Motor neuron (in vitro differentiated cells): ENCODE measurements around the gene BARHL2. TPM values are rescaled to one million over a fixed set of nuclear protein-coding genes. Genes with fewer than 3 reads are reported as not detected.

ENCODE experiments used
- ATAC-seq, 8 experiments: fragments of 200-7000 bp; cut with Tn5 transposase; replicated peaks in 6 of 8; 2 replicates each; pipeline ENCODE4 v1.8.0; 2021; ENCODE audit warnings: mild to moderate bottlenecking in 8 of 8, moderate library complexity in 8 of 8
- H3K27ac ChIP-seq, 2 donors: fragments of 250-450 bp; sonication (Bioruptor Pico); 2 replicates each; pipeline ENCODE4 v1.9.0; 2021; ENCODE audit warnings: antibody characterized with exemption in 2 of 2, mild to moderate bottlenecking in 2 of 2, moderate library complexity in 1 of 2
- H3K4me1 ChIP-seq, 2 donors: fragments of 250-450 bp; sonication (Bioruptor Pico); replicated peaks in 1 of 2; 2 replicates each; pipeline ENCODE4 v1.6.1; 2021; ENCODE audit warnings: antibody characterized with exemption in 2 of 2, mild to moderate bottlenecking in 2 of 2, moderate library complexity in 1 of 2
- H3K4me3 ChIP-seq, 5 donors: fragments of 250-450 bp; sonication (Bioruptor Pico); 2 replicates each; pipeline ENCODE4 v1.9.0; 2021; ENCODE audit warnings: antibody characterized with exemption in 5 of 5, mild to moderate bottlenecking in 5 of 5, moderate library complexity in 4 of 5
- WGBS, 10 experiments: fragments of 450-650 bp; shearing (Covaris generic); methylation state at CpG; one replicate each; pipeline ENCODE4 v1.0.0; 2022; 5-methylcytosine and 5-hydroxymethylcytosine counted together
- in situ Hi-C, 9 experiments: fragments of 400-800 bp; cut with MboI; loops; one replicate each; pipeline ENCODE4 v1.15.0; 2021; ENCODE audit warnings: low sequenced_read_pairs in 9 of 9, low pct_unique_long_range_greater_than_20kb in 2 of 9; ENCODE audit not compliant: unreplicated experiment in 9 of 9
- total RNA-seq, 8 experiments: library from RNA; unstranded; fragments of 300-600 nt; gene quantifications; 2 replicates each; pipeline versions ENCODE4 v1.2.3 to v1.2.4, GENCODE V29; 2022

Gene BARHL2
- total RNA-seq, 8 experiments from 2014 or later, result 0.05 to 1.2 (median 0.14) TPM; not detected in 3

DNA sequence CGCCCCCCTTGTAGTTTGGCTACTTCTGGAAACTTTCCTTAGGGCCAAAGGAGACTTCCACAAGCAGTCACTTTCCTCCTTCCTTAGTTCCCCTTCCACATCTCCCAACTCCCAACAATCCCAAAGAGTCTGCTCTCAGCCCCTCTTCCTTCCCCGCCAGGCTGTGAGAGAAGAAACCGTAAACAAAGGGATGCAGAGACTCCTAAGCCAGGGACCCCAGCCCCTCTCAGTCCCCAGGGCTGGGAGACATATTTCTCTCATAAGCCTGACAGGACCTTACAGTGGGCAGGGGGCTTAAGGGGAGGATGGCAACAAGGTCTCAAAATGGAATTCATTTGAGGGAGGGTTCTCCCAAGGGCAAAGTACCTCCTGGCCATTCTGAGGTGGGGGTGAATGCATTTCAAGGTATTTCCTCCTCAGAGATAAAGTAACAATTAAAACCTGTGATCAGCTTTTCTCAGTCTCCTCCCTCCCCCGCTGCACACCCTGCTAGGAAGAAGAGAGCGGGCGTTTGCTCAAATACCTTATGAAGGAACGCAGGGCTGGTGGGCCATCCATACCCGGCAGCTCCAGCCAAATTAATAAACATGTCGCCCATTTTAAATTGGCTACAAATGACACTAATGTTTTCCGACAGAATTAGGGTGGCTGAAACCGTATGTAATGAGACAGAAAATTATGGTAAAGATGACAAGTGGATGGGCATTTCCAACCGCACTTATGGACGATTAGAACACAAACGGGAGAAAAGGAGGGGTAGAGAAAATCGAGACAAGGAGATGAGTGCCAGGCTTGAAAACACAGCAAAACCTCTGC, 4.0 kb downstream of the BARHL2 start:
- H3K4me3 ChIP-seq, result no peak overlapping the region
- WGBS, 10 experiments, result 2 to 60% (median 13%) methylated on average over 1 to 15 of the region's 15 CpGs; no CpG with 5 or more reads in 1 of the 10 experiments
- in situ Hi-C loops, result loop anchor here in 3 of 9 experiments (25.0 kb wide), 3 partner anchors 449 to 601 kb away; no protein-coding TSS in a partner anchor
- peaks cover 4 to 21% of the 10 kb centered on the region in 2 donors for H3K4me1 ChIP-seq
- H3K27ac ChIP-seq, result no peak overlapping the region
- no peak for ATAC-seq

DNA sequence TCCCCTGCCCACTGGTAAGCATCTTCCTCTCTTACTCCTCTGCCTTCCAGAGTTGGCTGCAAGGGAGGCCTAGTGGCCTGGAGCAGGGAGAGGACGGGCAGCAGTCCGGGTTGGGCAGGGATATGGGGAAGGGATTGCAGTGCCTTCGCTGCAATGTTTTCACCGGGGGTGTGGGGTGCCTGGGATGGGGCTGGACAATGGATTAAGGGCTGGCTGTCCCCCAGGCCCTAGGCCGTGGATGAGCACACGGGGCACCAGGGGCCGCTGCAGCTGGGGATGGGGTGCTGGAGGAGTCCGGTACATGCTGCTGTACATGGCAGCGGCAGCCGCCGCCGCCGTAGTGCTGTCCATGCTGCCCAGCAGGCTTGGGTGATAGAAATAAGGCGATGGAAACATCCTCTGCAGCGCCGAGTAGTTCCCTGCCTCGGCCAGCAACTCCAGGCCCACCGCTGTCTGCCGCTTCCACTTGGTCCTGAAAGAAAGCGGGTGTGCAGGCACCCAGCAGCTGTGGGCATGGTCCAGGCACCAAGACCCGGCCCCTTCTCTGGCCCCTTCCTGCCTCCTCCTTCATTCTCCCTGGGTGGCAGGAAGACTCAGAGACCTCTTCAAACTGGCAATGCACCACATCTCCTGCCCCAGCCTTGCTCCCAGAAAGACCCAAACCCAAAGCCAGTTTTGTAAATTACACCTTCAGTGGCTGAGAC, 4.8 kb downstream of the BARHL2 start:
- Histone ChIP-seq H3K4me1 (peaks cover 4 to 19% of the 10 kb centered on the region in 2 donors), H3K27ac (no peak overlapping the region), H3K4me3 (no peak overlapping the region)
- in situ Hi-C loops, result loop anchor here in 3 of 9 experiments (25.0 kb wide), 3 partner anchors 450 to 600 kb away; no protein-coding TSS in a partner anchor
- ATAC-seq, result peak in 2 of 8 experiments; percentile 10 to 14
- 0 to 31% (median 7%) methylated on average over 2 to 12 of the region's 21 CpGs; no CpG with 5 or more reads in 6 of the 10 experiments for WGBS, 10 experiments

DNA sequence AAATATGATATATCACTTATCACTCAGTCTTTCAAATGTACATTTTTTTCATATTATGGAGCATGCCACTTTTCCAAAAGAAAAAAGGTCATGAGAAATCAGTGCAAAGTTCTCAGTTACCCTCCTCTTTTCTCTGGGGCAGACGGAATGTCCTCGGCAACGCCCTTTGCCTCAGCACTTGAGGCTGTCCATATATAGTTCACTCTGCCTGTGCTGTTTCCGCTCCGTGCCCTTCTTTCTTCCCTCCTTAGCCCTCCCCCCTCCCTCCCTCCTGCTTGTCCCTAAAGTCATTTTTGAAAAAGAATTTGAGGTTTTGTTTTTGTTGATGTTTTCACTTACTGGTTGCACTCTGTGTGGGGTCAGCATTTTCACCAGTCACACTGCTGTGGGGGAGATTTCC, 5.4 kb downstream of the BARHL2 start:
- in situ Hi-C loops, result loop anchor here in 3 of 9 experiments (25.0 kb wide), 3 partner anchors 451 to 599 kb away; no protein-coding TSS in a partner anchor
- no peak overlapping the region for H3K27ac ChIP-seq

DNA sequence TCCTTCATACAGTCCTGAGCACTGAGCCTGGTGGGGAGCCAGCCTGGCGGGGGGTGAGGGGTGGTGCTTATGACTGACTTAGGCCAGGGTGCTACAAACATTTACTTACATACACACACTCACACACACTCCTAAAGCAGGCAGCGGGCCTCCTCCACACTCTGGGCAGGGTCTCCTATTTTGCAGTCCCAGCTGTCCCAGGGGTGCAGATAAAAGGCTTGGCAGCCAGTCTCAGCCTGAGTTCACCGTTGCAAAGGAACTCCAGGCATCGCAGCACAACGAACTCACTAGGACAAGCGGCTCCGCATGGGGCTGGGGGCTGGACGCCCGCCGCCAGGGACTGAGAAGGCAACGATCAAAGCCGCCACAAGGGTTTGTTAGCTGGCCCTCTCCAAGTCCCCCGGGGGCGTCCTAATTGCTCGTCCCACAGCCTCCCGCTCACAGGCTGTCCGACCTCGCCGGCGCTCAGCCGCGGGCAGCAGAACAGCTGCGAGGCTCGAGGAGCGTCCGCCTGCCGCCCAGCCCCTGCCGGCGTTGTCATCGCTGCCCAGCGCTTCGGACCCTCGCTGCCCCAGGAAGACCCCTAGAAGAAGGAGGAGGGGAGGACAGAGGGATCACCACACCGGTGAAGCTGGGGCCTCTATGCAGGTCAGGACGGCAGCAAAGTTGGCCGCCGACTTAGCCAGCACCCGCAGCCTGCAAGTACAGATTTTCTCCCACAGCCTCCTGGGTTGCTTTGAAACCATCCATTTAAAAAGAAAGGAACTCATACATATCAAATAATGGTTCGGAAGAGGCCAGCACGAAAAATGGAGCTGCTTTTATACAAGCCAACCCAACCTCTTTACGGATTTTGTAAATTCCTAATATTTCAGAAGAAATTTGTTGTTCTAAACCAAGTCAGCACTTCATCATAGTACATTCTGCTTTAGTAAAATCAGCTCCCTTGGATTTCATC, 6.2 kb downstream of the BARHL2 start:
- WGBS, 10 experiments, result 0 to 20% (median 2%) methylated on average over 1 to 20 of the region's 41 CpGs
- ATAC-seq, result peak in 6 of 8 experiments; percentile 7 to 21 (median 18)
- H3K4me1 ChIP-seq, result peaks cover 8 to 11% of the 10 kb centered on the region in 2 donors
- no peak overlapping the region for H3K27ac ChIP-seq
- H3K4me3 ChIP-seq, result peak overlapping the region in 1 of 5 donors; percentile 8
- in situ Hi-C loops, result loop anchor here in 3 of 9 experiments (25.0 kb wide), 3 partner anchors 451 to 599 kb away; no protein-coding TSS in a partner anchor

More for the DNA sequence above, 5.4 kb downstream of the BARHL2 start:
- 0 to 52% (median 14%) methylated on average over 1 to 5 of the region's 5 CpGs; no CpG with 5 or more reads in 2 of the 10 experiments for WGBS, 10 experiments
- Histone ChIP-seq H3K4me3 (no peak overlapping the region), H3K4me1 (peaks cover 2 to 13% of the 10 kb centered on the region in 2 donors)
- ATAC-seq, result no peak

DNA sequence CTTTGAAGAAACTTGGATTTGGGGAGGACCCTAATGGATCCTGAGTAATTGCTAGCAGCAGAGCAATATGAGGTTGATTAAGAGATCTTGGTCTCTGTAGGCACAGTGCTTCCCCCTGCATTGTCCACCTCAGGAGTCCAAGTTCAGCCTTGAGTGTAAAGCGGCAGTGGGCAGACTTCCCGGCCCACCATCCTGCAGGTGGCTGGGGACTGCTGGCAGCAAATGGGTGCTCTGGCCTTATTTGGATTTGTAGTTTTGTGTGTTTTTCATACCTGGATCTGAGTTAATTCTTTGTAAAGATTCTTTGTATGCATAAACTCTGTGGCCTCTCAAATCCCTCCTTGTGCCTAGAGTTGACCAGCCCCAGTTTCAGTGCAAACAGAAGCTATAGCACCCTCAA, 7.6 kb downstream of the BARHL2 start:
- no peak overlapping the region for H3K4me3 ChIP-seq
- no peak for ATAC-seq
- no peak overlapping the region for H3K27ac ChIP-seq
- 8 to 80% (median 71%) methylated on average over 2 of the region's 2 CpGs; no CpG with 5 or more reads in 5 of the 10 experiments for WGBS, 10 experiments
- in situ Hi-C loops, result loop anchor here in 3 of 9 experiments (25.0 kb wide), 3 partner anchors 453 to 597 kb away; no protein-coding TSS in a partner anchor
- peaks cover 8 to 12% of the 10 kb centered on the region in 2 donors for H3K4me1 ChIP-seq

DNA sequence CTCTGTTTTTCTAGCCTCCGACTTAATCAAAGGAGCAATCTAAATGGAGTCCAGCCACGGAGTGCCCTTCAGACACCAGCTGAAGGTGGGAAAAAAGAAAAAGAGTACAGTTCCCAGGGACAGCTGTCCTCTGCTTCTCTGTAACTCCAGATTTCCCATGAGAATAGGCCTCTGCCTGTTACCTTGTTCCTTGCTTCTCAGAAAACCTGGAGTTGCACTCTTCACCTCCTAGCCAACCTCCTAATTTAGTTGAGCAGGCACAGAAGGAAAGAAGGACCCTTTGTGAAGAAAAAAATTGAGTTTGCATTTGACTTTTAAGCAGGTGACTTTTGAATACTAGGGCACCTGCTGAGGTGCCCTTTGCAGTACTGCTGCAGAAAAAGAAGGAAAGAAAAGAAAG, 8.3 kb downstream of the BARHL2 start:
- no peak for ATAC-seq
- 0 to 43% (median 7%) methylated on average over 1 to 2 of the region's 2 CpGs; no CpG with 5 or more reads in 2 of the 10 experiments for WGBS, 10 experiments
- Histone ChIP-seq H3K4me1 (peaks cover 8 to 12% of the 10 kb centered on the region in 2 donors), H3K27ac (no peak overlapping the region), H3K4me3 (no peak overlapping the region)
- in situ Hi-C loops, result loop anchor here in 3 of 9 experiments (25.0 kb wide), 3 partner anchors 453 to 597 kb away; no protein-coding TSS in a partner anchor

DNA sequence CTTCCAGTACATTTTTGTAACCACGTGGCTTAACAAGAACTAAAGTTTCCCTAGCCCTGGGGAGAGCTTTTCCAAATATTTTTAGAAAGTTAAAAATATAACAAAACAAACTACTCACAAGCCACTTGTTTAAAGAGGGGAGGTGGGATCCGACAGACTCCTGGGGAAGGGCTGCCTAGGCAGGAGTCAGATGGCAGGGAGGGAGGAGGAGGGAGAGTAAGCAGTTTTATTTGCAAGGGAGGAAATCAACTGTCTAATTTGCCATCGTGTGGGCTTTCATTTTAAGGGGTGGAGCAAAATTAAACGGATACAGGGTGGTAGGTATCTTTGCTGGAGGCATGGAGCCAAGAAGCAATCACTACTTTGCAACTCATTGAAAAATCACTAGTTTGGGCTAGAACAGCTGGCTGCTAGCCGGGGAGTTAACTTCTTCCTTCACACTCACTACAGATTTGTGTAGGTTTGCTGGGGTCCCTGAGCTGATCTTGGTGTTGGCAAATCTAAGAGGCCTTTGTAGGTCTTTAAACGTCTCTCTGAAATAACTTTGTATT, 8.8 kb downstream of the BARHL2 start:
- ATAC-seq, result no peak
- Histone ChIP-seq H3K4me3 (no peak overlapping the region), H3K4me1 (peaks cover 8 to 12% of the 10 kb centered on the region in 2 donors), H3K27ac (no peak overlapping the region)
- WGBS, 10 experiments, result 0 to 10% (median 3%) methylated on average over 1 to 6 of the region's 6 CpGs; no CpG with 5 or more reads in 2 of the 10 experiments
- in situ Hi-C loops, result loop anchor here in 3 of 9 experiments (25.0 kb wide), 3 partner anchors 454 to 596 kb away; no protein-coding TSS in a partner anchor

GRCh38 chr1:90707363-90707710, 9.8 kb downstream of the BARHL2 start:
- Histone ChIP-seq H3K27ac (no peak overlapping the region), H3K4me3 (peak overlapping the region in 4 of 5 donors; percentile 22 to 44 (median 31)), H3K4me1 (peaks cover 8 to 12% of the 10 kb centered on the region in 2 donors)
- 0 to 7% (median 1%) methylated on average over 3 to 20 of the region's 21 CpGs; no CpG with 5 or more reads in 4 of the 10 experiments for WGBS, 10 experiments
- peak; percentile 60 to 92 (median 74) for ATAC-seq
- in situ Hi-C loops, result loop anchor here in 3 of 9 experiments (25.0 kb wide), 3 partner anchors 455 to 595 kb away; no protein-coding TSS in a partner anchor

GRCh38 chr1:90706437-90707362, 10.4 kb downstream of the BARHL2 start:
- peaks cover 8 to 12% of the 10 kb centered on the region in 2 donors for H3K4me1 ChIP-seq
- 1 to 12% (median 2%) methylated on average over 3 to 35 of the region's 73 CpGs; no CpG with 5 or more reads in 5 of the 10 experiments for WGBS, 10 experiments
- no peak overlapping the region for H3K27ac ChIP-seq
- H3K4me3 ChIP-seq, result peak overlapping the region; percentile 22 to 44 (median 26)
- in situ Hi-C loops, result loop anchor here in 3 of 9 experiments (25.0 kb wide), 3 partner anchors 456 to 594 kb away; no protein-coding TSS in a partner anchor
- peak; percentile 78 to 90 (median 86) for ATAC-seq

DNA sequence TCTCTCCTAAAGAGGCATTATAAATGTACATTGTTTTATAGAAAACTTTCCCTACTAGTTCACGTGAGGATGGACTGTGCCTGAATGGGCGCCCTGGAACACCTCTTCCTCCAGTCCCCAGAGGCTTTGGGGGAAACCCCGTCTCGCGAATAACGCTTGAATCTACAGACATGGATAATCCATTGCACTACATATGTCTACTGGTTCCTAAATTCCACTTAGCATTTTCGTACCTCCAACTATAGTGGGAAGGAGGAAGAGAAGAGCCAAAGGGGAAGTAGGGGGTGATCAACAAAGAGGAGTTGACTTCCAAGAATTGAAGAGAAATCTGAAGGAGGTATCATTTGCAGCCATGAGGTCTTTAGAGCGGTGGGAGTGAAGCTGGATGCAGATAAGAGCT, 11.1 kb downstream of the BARHL2 start:
- Histone ChIP-seq H3K27ac (no peak overlapping the region), H3K4me1 (peaks cover 8 to 9% of the 10 kb centered on the region in 2 donors), H3K4me3 (peak overlapping the region in 3 of 5 donors; percentile 24 to 44 (median 38))
- in situ Hi-C loops, result loop anchor here in 3 of 9 experiments (25.0 kb wide), 3 partner anchors 456 to 594 kb away; no protein-coding TSS in a partner anchor
- ATAC-seq, result no peak
- 5 to 71% (median 20%) methylated on average over 1 to 8 of the region's 8 CpGs; no CpG with 5 or more reads in 1 of the 10 experiments for WGBS, 10 experiments
